CD1c-positive myeloid dendritic cell (primary cell): ENCODE results near the gene PHKG1.
A peak's percentile ranks its signal among the peaks of the same experiment; 100 is the strongest.
"Not testable (repeated sequence)": the region's sequence is repeated elsewhere in the genome, so short reads cannot be mapped to it uniquely, and the experiment has no call there.

Experiments used
- DNase-seq: peaks from one replicate; pipeline ENCODE4 v3.0.0-alpha.2; 2016; ENCODE audit errors: extremely low spot score

The PHKG1 gene

DNA sequence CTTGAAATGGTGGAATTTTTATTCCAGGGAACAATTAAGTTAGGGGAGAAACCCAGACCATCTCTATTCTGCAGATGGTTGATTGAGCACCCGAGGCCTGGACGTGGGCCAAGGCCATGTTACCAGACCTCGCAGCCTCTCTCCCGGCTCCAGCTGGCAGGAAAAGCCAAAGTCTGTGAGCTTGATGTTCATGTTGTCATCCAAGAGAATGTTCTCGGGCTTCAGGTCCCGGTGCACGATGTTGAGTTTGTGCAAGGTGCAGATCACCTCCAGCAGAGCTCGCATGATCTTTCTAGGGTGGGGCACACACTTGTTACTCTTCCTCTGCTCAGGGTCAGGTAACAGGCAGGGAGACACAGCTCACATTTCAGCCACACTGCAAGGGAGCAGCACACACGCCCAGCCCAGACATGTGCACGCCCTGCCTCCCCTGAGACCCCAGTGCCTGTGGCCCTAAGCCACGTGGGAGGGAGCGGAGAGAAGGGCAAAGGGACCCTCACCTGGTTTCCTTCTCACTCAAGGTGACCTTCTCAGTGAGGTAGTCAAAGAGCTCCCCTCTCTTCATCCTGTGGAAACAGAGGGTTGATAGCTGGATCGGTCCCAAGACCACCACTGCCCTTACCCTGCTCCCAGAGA lies 9.5 kb downstream of the PHKG1 start:
- no peak for DNase-seq

DNA sequence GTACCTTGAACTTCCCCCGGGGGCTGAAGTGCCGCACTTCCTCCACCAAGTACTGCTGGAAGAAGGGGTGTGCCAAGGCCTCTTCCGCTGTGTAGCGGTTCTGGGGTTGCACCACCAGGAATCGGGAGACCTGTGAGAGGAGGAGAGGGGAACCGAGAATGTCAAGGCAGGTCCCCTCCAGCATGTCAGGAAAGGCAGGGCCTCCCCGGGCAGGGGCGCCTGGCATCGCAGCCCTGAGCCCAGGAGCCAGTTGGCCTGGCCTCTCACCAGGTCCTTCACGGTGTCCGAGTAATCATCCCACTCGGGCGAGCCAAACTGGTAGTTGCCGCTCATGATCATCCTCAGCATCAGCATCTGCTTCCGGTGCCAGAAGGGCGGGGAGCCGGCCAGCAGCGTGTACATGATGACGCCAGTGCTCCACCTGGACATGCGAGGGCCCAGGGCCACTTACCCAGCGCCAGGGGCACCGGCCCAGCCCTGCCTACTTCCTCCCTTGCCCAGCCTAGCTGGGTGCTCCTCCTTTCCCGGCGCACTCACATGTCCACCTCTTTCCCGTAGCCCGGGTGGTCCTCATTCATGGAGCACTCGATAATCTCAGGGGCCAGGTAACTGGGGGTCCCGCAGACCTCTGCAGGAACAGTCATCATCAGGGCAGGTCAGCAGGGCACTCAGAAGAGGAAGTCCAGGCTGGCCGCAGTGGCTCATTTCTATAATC lies 11.0 kb downstream of the PHKG1 start:
- DNase-seq: no peak

DNA sequence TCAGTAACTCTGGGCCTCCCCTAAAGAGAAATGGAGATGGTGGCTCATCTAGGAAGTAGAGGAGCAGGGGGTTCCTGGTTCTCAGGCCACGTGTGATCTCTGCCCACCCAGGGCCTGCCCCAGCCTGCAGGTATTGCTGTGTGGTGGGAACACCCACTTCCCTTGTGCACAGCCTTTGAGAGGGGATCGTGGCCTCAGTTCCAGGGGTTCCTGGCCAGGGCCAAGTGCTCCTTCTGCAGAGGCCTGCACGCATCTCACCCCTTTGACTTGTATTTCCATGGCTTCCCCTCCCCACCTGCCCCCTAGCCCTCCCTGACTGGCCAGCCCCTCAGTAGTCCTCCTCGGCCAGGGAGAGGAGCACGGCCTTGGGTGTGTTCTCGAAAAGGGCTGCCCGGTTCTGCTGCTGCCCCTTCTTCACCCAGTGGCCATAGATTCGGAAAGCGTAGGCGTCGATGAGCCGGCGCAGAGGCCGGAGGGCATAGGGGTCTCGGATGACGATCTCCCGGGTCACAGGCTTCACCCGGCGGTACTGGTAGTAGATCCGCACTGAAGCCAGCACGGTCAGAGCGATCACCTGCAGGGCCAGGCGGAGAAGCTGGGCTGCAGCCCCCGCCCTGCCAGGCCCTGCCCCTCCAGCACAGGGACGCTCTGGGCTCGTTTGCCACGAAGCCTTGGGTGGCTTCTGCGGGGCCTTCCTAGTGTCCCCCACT lies 11.9 kb downstream of the PHKG1 start:
- not testable (repeated sequence) for DNase-seq

GRCh38 chr7:56079450-56080185 lies 13.1 kb downstream of the PHKG1 start:
- no peak for DNase-seq

DNA sequence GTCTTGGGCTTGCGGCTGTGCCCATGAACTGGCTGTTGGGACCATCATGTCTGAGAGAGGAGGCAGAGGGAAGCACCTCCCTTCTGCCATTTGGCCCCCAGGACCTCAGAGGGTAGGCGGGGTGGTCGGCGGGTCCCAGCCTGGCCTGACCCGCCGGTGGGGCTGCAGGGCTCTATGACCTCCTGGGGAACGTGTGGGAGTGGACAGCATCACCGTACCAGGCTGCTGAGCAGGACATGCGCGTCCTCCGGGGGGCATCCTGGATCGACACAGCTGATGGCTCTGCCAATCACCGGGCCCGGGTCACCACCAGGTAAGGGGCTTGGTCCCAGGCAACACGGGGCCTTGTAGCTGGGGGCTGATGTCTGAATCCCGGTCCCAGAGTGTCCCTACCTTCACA lies 14.6 kb downstream of the PHKG1 start:
- DNase-seq: no peak

GRCh38 chr7:56077681-56078080 lies 15.1 kb downstream of the PHKG1 start:
- no peak for DNase-seq

GRCh38 chr7:56074371-56074791 lies 18.4 kb downstream of the PHKG1 start:
- peak; percentile 85 for DNase-seq

GRCh38 chr7:56066376-56066775 lies 26.4 kb downstream of the PHKG1 start:
- DNase-seq: not testable (repeated sequence)

GRCh38 chr7:56063882-56064625 lies 28.7 kb downstream of the PHKG1 start, which contains the start of gene SUMF2:
Gene SUMF2 (plus strand): TSS chr7:56064286. CDS start chr7:56064312, 26 bp downstream.
- DNase-seq: peak; percentile 96

- DNase-seq: no peak
Measured at GRCh38 chr7:56063500-56063881, 29.3 kb downstream of the PHKG1 start.

DNA sequence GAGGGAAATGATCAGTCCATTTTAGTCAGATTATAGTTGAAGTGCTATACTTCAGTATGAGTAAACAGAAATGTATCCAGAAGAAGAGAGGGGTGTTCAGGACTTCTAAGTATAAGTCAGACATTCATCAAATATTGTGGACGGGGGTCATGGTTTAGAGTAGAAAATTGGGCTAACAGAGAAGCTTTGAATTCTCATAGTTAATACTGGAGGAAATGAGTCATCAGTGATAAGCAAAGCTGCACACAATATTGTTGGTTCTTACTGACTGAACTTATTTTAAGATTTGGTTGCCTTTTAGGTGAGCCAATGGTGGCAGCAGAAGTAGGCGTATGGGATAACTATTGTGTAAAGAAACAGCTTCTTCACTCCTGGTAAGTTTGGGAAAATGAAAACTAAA lies 30.4 kb downstream of the PHKG1 start:
- DNase-seq: peak; percentile 16

DNA sequence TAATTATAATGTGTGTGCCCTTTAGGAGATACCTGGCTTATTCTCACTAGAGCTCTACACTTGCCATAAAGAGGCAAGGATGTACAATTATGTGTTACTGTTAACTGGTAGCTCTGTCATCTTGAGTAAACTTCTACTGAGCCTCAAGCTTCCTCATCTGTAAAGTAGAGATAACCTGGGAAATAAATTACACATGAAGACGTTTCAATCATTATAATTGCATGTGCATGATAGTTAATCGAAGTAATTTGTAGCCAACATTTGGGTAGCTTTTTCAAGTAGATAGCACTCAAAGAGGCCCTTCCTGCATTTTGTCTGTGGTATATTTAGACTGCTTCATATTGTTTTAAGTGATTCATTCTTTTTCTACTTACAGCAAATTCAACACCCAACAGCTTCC lies 38.8 kb downstream of the PHKG1 start:
- no peak for DNase-seq

- no peak for DNase-seq
Measured at GRCh38 chr7:56053379-56053778, 39.4 kb downstream of the PHKG1 start.

DNA sequence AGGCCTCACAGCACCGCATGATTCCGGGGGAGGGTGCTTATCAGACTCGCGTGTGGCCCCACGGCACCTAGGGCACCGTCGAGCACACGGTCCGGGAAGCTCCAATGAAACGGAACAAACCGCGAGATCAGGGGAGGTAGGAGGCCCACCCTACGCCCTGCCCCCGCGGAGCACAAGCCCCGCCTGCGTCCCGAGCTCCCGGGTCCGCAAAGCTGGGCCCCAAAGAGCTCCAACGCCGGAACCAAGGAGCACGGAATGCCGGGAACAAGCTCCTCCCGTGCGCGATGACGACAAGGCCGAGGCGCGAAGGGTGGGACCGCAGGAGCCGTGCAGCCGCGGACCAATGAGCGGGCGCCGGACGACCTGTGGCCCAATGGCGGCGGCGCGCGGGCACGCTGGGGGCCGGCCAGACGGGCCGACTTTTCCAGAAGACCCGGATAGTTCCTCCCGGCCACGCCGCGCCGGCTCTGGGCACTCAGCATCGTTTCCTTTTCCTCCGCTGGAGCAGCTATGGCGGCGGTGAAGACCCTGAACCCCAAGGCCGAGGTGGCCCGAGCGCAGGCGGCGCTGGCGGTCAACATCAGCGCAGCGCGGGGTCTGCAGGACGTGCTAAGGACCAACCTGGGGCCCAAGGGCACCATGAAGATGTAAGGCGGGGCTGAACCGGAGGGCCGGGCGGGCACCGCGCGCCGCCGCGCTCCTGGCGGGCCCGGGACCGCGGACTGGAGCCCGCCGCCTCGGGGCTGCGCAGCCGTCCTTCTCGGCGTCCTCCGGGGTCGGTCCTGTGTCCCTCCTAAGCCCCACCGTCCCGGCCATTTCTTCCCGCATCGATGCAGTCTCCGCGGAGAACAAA lies 41.2 kb downstream of the PHKG1 start, which contains the start of the genes CCT6A and PSPH:
Gene CCT6A, plus strand, starts transcription at position 427 of the 853 bp plus-strand sequence. Its CDS starts 84 bp downstream, at position 511.
Gene PSPH, minus strand, starts transcription at position 106 of the 853 bp plus-strand sequence. CDS start 30,232 bp downstream, outside the sequence.
- DNase-seq: peak; percentile 98

DNA sequence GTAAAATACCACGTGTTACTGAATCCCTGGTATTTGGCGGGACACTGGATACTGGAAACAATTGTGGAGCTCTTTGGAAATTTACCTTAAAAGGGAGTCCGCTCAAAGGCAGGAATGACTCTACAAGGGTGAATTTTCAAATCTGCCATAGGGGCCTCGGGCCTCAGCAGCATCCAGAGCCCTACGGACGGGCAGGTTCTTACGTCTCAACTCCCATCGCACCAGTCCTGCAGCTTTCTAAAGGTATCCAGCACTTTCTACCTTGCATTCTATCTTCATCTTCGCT lies 41.8 kb downstream of the PHKG1 start:
- DNase-seq: no peak

- not testable (repeated sequence) for DNase-seq
Measured at GRCh38 chr7:56048763-56049162, 44.0 kb downstream of the PHKG1 start.

- no peak for DNase-seq
Measured at GRCh38 chr7:56048245-56048644, 44.5 kb downstream of the PHKG1 start.

DNA sequence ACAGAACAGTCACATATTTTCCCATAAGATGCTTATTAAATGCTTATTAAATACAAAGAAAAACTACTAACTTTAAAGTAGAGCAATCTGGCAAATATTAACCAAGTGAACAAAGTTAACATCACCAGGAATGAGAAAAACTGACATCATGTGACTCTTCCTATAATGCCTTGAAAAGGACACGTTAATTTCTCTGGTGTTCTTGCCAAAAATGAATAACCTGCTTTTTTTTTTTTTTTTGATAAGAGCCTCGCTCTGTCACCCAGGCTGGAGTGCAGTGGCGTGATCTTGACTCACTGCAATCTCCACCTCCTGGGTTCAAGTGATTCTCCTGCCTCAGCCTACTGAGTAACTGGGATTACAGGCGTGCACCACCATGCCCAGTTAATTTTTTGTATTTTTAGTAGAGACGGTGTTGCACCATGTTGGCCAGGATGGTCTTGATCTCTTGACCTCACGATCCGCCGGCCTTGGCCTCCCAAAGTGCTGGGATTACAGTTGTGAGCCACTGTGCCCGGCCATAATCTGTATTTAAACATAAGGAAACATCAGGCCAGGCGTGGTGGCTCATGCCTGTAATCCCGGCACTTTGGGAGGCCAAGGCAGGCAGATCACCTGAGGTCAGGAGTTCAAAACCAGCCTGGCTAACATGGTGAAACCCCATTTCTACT lies 45.2 kb downstream of the PHKG1 start:
- DNase-seq: not testable (repeated sequence)

- DNase-seq: no peak
Measured at GRCh38 chr7:56046721-56047445, 45.9 kb downstream of the PHKG1 start.
